Ascending aorta (tissue), 2 donors: ENCODE data around the gene MXD3. TPM values are rescaled to one million over a fixed set of nuclear protein-coding genes. Genes with fewer than 3 reads are reported as not detected.

ENCODE experiments used
- DNase-seq, 2 donors: peaks; one replicate each; pipeline ENCODE4 v3.0.0-alpha.2; 2019; ENCODE audit warnings: low spot score in 2 of 2
- H3K27ac ChIP-seq, 2 donors: fragments of 200-600 bp; sonication (generic); one replicate each; pipeline ENCODE4 v1.5.1; 2016 to 2017; ENCODE audit warnings: mild to moderate bottlenecking in 1 of 2
- H3K27me3 ChIP-seq: fragments of 200-600 bp; sonication (generic); one replicate; pipeline ENCODE4 v1.5.1; 2017
- H3K36me3 ChIP-seq, 2 donors: fragments of 200-600 bp; sonication (generic); one replicate each; pipeline ENCODE4 v1.5.1; 2016
- H3K4me1 ChIP-seq, 2 donors: fragments of 200-600 bp; sonication (generic); one replicate each; pipeline ENCODE4 v1.5.1; 2016 to 2017; ENCODE audit warnings: mild to moderate bottlenecking in 1 of 2
- H3K4me3 ChIP-seq, 2 donors: fragments of 200-600 bp; sonication (generic); one replicate each; pipeline ENCODE4 v1.5.1; 2016 to 2017; ENCODE audit warnings: mild to moderate bottlenecking in 1 of 2
- H3K9me3 ChIP-seq, 2 donors: fragments of 200-600 bp; sonication (generic); one replicate each; pipeline ENCODE4 v1.5.1; 2016
- CTCF ChIP-seq, 3 experiments: fragments of 200-600 bp in 2 of 3; fragments of 450-650 bp in 1 of 3; sonication (generic) in 2 of 3; IDR thresholded peaks; one replicate each; pipeline ENCODE4 v1.5.1; 2016 to 2019; ENCODE audit warnings: antibody characterized with exemption in 3 of 3, mild to moderate bottlenecking in 1 of 3, moderate library complexity in 1 of 3
- intact Hi-C: fragments of 100-400 bp; cut with DNase I; formaldehyde crosslinking; loops from one replicate; pipeline ENCODE4 v1.15.1; 2023
- total RNA-seq: library from RNA; depleted of rRNA; stranded (reverse); fragments of >200 nt; gene quantifications from one replicate; pipeline ENCODE4 v1.1.0, GENCODE V29; 2016

Gene MXD3
- total RNA-seq, 1 donor from 2014 or later, result 13.5 TPM

GRCh38 chr5:177297922-177298321 lies 13.8 kb downstream of the MXD3 start:
- Histone ChIP-seq H3K9me3 (no peaks in the 10 kb centered on the region), H3K4me1 (peaks cover 0 to 17% of the 10 kb centered on the region in 2 donors), H3K27ac (no peak overlapping the region), H3K36me3 (peaks cover 34 to 35% of the 10 kb centered on the region in 2 donors), H3K27me3 (no peaks in the 10 kb centered on the region), H3K4me3 (no peak overlapping the region)
- intact Hi-C loops, result no loop called here
- DNase-seq, result no peak
- no peak for TF ChIP-seq CTCF (IDR thresholded peaks at IDR 0.05)

GRCh38 chr5:177296581-177296980 lies 15.1 kb downstream of the MXD3 start:
- no peaks in the 10 kb centered on the region for H3K9me3 ChIP-seq
- TF ChIP-seq CTCF (IDR thresholded peaks at IDR 0.05), result no peak
- no peak overlapping the region for H3K27ac ChIP-seq
- H3K4me3 ChIP-seq, result no peak overlapping the region
- H3K27me3 ChIP-seq, result no peaks in the 10 kb centered on the region
- intact Hi-C loops, result no loop called here
- DNase-seq, result no peak
- peaks cover 45 to 48% of the 10 kb centered on the region in 2 donors for H3K36me3 ChIP-seq
- peaks cover 0 to 7% of the 10 kb centered on the region in 2 donors for H3K4me1 ChIP-seq

- Histone ChIP-seq H3K36me3 (peaks cover 49 to 53% of the 10 kb centered on the region in 2 donors), H3K27me3 (no peaks in the 10 kb centered on the region), H3K4me1 (peaks cover 0 to 5% of the 10 kb centered on the region in 2 donors), H3K9me3 (no peaks in the 10 kb centered on the region), H3K4me3 (no peak overlapping the region), H3K27ac (no peak overlapping the region)
- no peak for DNase-seq
- no peak for TF ChIP-seq CTCF (IDR thresholded peaks at IDR 0.05)
- intact Hi-C loops, result no loop called here
These were observed 15.8 kb downstream of the MXD3 start for GRCh38 chr5:177295924-177296323.

GRCh38 chr5:177294632-177295031 lies 17.1 kb downstream of the MXD3 start:
- Histone ChIP-seq H3K4me3 (no peak overlapping the region), H3K27me3 (no peaks in the 10 kb centered on the region), H3K9me3 (no peaks in the 10 kb centered on the region), H3K36me3 (peaks cover 53 to 60% of the 10 kb centered on the region in 2 donors), H3K27ac (no peak overlapping the region), H3K4me1 (no peaks in the 10 kb centered on the region)
- TF ChIP-seq CTCF (IDR thresholded peaks at IDR 0.05), result no peak
- DNase-seq, result no peak
- intact Hi-C loops, result no loop called here

- TF ChIP-seq CTCF (IDR thresholded peaks at IDR 0.05), result no peak
- no peak for DNase-seq
- no peak overlapping the region for H3K27ac ChIP-seq
- H3K4me1 ChIP-seq, result no peaks in the 10 kb centered on the region
- intact Hi-C loops, result no loop called here
- H3K9me3 ChIP-seq, result no peaks in the 10 kb centered on the region
- H3K36me3 ChIP-seq, result peaks cover 56 to 63% of the 10 kb centered on the region in 2 donors
- H3K27me3 ChIP-seq, result no peaks in the 10 kb centered on the region
- H3K4me3 ChIP-seq, result no peak overlapping the region
These were observed 17.7 kb downstream of the MXD3 start for GRCh38 chr5:177293819-177294581.
